H1 (cell line): ENCODE data around the gene ARHGEF10L. TPM values are rescaled to one million over a fixed set of nuclear protein-coding genes. Genes with fewer than 3 reads are reported as not detected.

Source experiments
- BRCA1 ChIP-seq: IDR thresholded peaks from 2 replicates; pipeline ENCODE4 v1.6.1; 2012; ENCODE audit warnings: low read depth, low read length, improper control_type of control experiment
- polyA plus RNA-seq, 7 experiments: library from polyadenylated mRNA; depleted of rRNA in 3 of 7; stranded (reverse) in 5 of 7; unstranded in 2 of 7; fragments of >200 nt in 5 of 7; fragments of 200-250 nt in 2 of 7; gene quantifications; 1 replicate in 5 of 7; 2 replicates in 1 of 7; 4 replicates in 1 of 7; pipeline versions ENCODE4 v1.2.1 to v1.2.3, GENCODE V29; 2011 to 2013; ENCODE audit warnings: missing spikeins in 2 of 7, mixed read lengths in 2 of 7
- total RNA-seq: library from RNA; stranded (reverse); fragmentation: NEBNext Ultra II Directional; extraction: Animal tissue kit (Norgen Biotek cat#: 25700); gene quantifications from 2 replicates; pipeline ENCODE4 v1.2.1, GENCODE V29; 2021

The ARHGEF10L gene
- total and polyA plus RNA-seq, 2 of the 8 experiments (the other 6 are each of a cell fraction or from before 2014, with no cell fraction given): 33.6 to 39.6 TPM

DNA sequence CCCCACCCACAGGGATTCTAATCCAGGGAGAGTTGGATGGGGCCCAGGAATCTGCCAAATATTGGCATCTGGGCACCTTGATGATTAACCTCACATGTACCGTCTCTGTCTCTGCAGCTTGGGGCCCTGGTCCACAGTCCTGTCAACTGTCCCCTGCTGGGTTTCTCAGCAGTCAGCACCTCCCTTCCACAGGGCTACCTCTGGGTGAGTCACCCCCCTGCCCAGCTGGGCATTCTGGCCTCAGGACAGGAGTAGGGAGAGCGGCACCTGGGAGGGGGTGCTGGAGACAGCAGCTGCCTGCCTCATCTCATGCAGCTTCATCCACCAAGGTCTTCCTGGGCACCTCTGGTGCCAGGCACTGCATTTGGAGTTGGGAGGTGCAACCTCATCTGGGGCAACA lies 115.0 kb downstream of the ARHGEF10L start (continued):
- no peak for TF ChIP-seq BRCA1
